ENCODE data around the gene EIF5A. TPM values are rescaled to one million over a fixed set of nuclear protein-coding genes. Genes with fewer than 3 reads are reported as not detected.
A peak's percentile ranks its signal among the peaks of the same experiment; 100 is the strongest.

The EIF5A gene
- total and polyA plus RNA-seq, 2 of the 8 experiments (the other 6 are each of a cell fraction or from before 2014, with no cell fraction given), result 717 to 1,172 TPM

- Histone ChIP-seq H3K27me3 (replicated peaks in 1 of 4; ENCODE audit: control insufficient read depth in 3 of 4, extremely low read depth in 1 of 4, insufficient read depth in 3 of 4, low read length in 3 of 4) (peaks cover 0 to 13% (median 7%) of the 10 kb centered on the region in 4 experiments; a peak in 6 of 7 replicates), H2BK15ac (ENCODE audit: low read length) (peak overlapping the region; percentile 72; the same call in 1 of the 2 replicates), H3K9ac (replicated peaks in 1 of 4; ENCODE audit: extremely low read depth in 1 of 4, low read depth in 3 of 4, low read length in 3 of 4) (peak overlapping the region in 1 of 4 experiments; percentile 67; a peak in 1 of 7 replicates), H2BK120ac (replicated peaks; ENCODE audit: low read depth, low read length) (no peak overlapping the region), H3K4me1 (replicated peaks in 1 of 4; ENCODE audit: control insufficient read depth in 3 of 4, insufficient read depth in 4 of 4, low read length in 3 of 4) (peaks cover 0 to 20% (median 8%) of the 10 kb centered on the region in 4 experiments; a peak in 5 of 7 replicates), H3K23ac (ENCODE audit: insufficient read length) (no peak overlapping the region), H3K27ac (ENCODE audit: low read depth, low read length) (no peak overlapping the region), H2AFZ (ENCODE audit: low read length) (no peak overlapping the region), H3K4me2 (ENCODE audit: insufficient read depth in 1 of 2, low read depth in 2 of 2, low read length in 2 of 2) (peak overlapping the region; percentile 45 to 100), H2AK5ac (ENCODE audit: low read depth, low read length) (no peak overlapping the region), H3K79me1 (ENCODE audit: low read depth, low read length) (no peaks in the 10 kb centered on the region), H3K23me2 (ENCODE audit: low read depth, low read length) (peaks cover 11% of the 10 kb centered on the region), H4K20me1 (replicated peaks in 1 of 2; ENCODE audit: control insufficient read depth in 1 of 2, insufficient read depth in 2 of 2, low read length in 2 of 2) (peaks cover 0 to 7% of the 10 kb centered on the region in 2 experiments), H3K18ac (ENCODE audit: extremely low read depth, low read length) (no peak overlapping the region), H3K79me2 (ENCODE audit: control insufficient read depth in 1 of 2, insufficient read depth in 2 of 2, low read length in 2 of 2) (no peaks in the 10 kb centered on the region), H4K91ac (replicated peaks; ENCODE audit: insufficient read length, low read length) (no peak overlapping the region), H2BK12ac (ENCODE audit: low read depth, low read length) (no peak overlapping the region), H3K14ac (ENCODE audit: insufficient read length) (no peak overlapping the region), H3K4ac (replicated peaks; ENCODE audit: insufficient read length, low read depth, low read length) (no peak overlapping the region), H2BK20ac (ENCODE audit: low read length) (no peak overlapping the region), H3K4me3 (ENCODE audit: extremely low read depth in 1 of 4, insufficient read depth in 2 of 4, low read depth in 3 of 4, low read length in 4 of 4) (peak overlapping the region; percentile 76 to 83 (median 78); a peak in 7 of 8 replicates), H4K5ac (ENCODE audit: insufficient read length, low read depth, low read length) (no peak overlapping the region), H4K8ac (ENCODE audit: extremely low read depth, insufficient read depth, low read length) (no peak overlapping the region; the same call in 1 of the 2 replicates), H3K9me3 (ENCODE audit: insufficient read depth in 2 of 2, low read depth in 1 of 2, low read length in 1 of 2) (no peaks in the 10 kb centered on the region), H2BK5ac (ENCODE audit: low read depth, low read length) (no peak overlapping the region), H3K56ac (replicated peaks; ENCODE audit: insufficient read length, low read depth, low read length) (no peak overlapping the region), H3K36me3 (ENCODE audit: control insufficient read depth in 2 of 4, insufficient read depth in 4 of 4, low read length in 3 of 4) (peaks cover 0 to 6% (median 3%) of the 10 kb centered on the region in 4 experiments; a peak in 3 of 8 replicates)
- FAIRE-seq (no peak), DNase-seq (ENCODE audit: low read depth in 1 of 2, low spot score in 2 of 2) (no peak)
- 78% methylated on average over 6 of the region's 6 CpGs; no CpG with 5 or more reads in 1 of the 2 experiments for WGBS, 2 experiments (ENCODE audit: extremely low coverage in 1 of 2, insufficient coverage in 1 of 2, insufficient read length in 1 of 2, insufficient replicate concordance in 2 of 2, low coverage in 1 of 2, low lambda C conversion rate in 2 of 2, missing lambda C conversion rate in 1 of 2)
- POLR2A ChIA-PET (ENCODE audit: partially characterized antibody), result interaction anchor here (0.6 to 7.7 kb wide), 22 partner anchors 8 to 291 kb away, joined by 3 to 94 read pairs (median 6); partner anchors contain the start of genes ACADVL, CLDN7, CTDNEP1 and DLG4
- CTCF ChIA-PET (ENCODE audit: partially characterized antibody), result interaction anchor here (0.5 to 4.8 kb wide), 12 partner anchors 9 to 278 kb away, joined by 3 to 46 read pairs (median 5); partner anchors contain the start of genes ACAP1 and GABARAP
- TF ChIP-seq E2F6 (IDR thresholded peaks at IDR 0.05), result no peak
- no peak for TF ChIP-seq BACH1 (IDR thresholded peaks at IDR 0.05; ENCODE audit: low read length)
- no peak for TF ChIP-seq SP2 (IDR thresholded peaks at IDR 0.05; ENCODE audit: low read length)
- peak; percentile 66; the same call in 1 of the 2 replicates for TF ChIP-seq KDM1A (IDR thresholded peaks at IDR 0.05; ENCODE audit: borderline replicate concordance, low read length)
- TF ChIP-seq CHD1 (IDR thresholded peaks at IDR 0.05; ENCODE audit: low read depth, low read length), result no peak
- no peak for TF ChIP-seq RAD21 (IDR thresholded peaks at IDR 0.05 in 1 of 2, conservative IDR thresholded peaks at IDR 0.05 in 1 of 2; ENCODE audit: low read depth in 2 of 2, low read length in 2 of 2)
- TF ChIP-seq EP300 (IDR thresholded peaks at IDR 0.05; ENCODE audit: borderline replicate concordance in 1 of 2, low read depth in 2 of 2, low read length in 2 of 2), result no peak
- TF ChIP-seq CTBP2 (IDR thresholded peaks at IDR 0.05; ENCODE audit: borderline replicate concordance, insufficient read depth, insufficient read length, low read length), result no peak
Observed at GRCh38 chr17:7282752-7283321, 24.6 kb upstream of the EIF5A start.

All from H1 (cell line).